Measurements from ENCODE around the gene RUNDC1.
A peak's percentile ranks its signal among the peaks of the same experiment; 100 is the strongest.

Gene RUNDC1

DNA sequence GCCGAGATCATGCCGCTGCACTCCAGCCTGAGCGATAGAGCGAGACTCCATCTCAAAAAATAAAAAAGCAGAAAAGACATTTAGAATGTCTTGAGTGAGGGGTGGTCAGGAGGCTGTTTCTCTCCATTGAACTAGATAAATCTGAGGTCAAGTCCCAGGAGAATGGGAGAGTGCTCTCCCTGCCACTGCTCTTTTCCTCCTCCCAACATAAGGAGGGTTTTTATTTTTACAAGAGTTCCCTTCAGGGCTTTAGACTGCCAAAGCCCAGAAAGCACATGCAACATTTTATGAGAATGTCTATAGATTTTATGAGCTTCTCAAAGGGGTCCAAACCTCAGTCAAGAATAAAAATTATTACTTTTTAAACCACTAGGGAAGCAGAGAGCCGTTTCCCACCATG, 46.2 kb downstream of the RUNDC1 start:
- Histone ChIP-seq H4K91ac (ENCODE audit: low read depth, low read length) (no peak overlapping the region), H4K12ac (ENCODE audit: low read depth, low read length) (no peak overlapping the region), H2AK5ac (ENCODE audit: low read length) (no peak overlapping the region), H3K14ac (ENCODE audit: low read length) (no peak overlapping the region), H3K23ac (ENCODE audit: low read length) (no peak overlapping the region), H3K79me2 (ENCODE audit: control insufficient read depth, insufficient read depth, low read length, poor library complexity) (peaks cover 5% of the 10 kb centered on the region), H3K79me1 (ENCODE audit: low read length) (peaks cover 7% of the 10 kb centered on the region), H3K27me3 (ENCODE audit: insufficient read depth, low read length) (no peaks in the 10 kb centered on the region), H2AFZ (ENCODE audit: insufficient read depth, low read length, poor library complexity) (no peak overlapping the region), H3K36me3 (ENCODE audit: control insufficient read depth in 1 of 2, insufficient read depth in 2 of 2, low read length in 2 of 2) (no peaks in the 10 kb centered on the region), H4K8ac (ENCODE audit: low read depth, low read length) (no peak overlapping the region), H3K27ac (ENCODE audit: low read depth, low read length) (no peak overlapping the region), H3K4me3 (ENCODE audit: low read depth, low read length) (no peak overlapping the region), H3K4me2 (ENCODE audit: low read length) (no peak overlapping the region), H3K4ac (ENCODE audit: low read depth, low read length) (no peak overlapping the region), H3K9ac (ENCODE audit: low read length) (no peak overlapping the region), H2BK12ac (ENCODE audit: low read length) (no peak overlapping the region), H3K4me1 (ENCODE audit: control insufficient read depth in 1 of 2, insufficient read depth in 2 of 2, low read length in 2 of 2) (peaks cover 0 to 6% of the 10 kb centered on the region in 2 experiments), H2BK5ac (ENCODE audit: low read depth, low read length, poor library complexity) (no peak overlapping the region), H3K18ac (ENCODE audit: low read length) (no peak overlapping the region), H2BK120ac (ENCODE audit: insufficient read depth, low read length, poor library complexity) (no peak overlapping the region), H3K9me3 (ENCODE audit: insufficient read depth, low read depth, low read length) (peaks cover 2% of the 10 kb centered on the region)
- no CpG with 5 or more reads among the region's 5 CpGs for WGBS (ENCODE audit: extremely low coverage, insufficient coverage, insufficient read length)
- no peak for DNase-seq

DNA sequence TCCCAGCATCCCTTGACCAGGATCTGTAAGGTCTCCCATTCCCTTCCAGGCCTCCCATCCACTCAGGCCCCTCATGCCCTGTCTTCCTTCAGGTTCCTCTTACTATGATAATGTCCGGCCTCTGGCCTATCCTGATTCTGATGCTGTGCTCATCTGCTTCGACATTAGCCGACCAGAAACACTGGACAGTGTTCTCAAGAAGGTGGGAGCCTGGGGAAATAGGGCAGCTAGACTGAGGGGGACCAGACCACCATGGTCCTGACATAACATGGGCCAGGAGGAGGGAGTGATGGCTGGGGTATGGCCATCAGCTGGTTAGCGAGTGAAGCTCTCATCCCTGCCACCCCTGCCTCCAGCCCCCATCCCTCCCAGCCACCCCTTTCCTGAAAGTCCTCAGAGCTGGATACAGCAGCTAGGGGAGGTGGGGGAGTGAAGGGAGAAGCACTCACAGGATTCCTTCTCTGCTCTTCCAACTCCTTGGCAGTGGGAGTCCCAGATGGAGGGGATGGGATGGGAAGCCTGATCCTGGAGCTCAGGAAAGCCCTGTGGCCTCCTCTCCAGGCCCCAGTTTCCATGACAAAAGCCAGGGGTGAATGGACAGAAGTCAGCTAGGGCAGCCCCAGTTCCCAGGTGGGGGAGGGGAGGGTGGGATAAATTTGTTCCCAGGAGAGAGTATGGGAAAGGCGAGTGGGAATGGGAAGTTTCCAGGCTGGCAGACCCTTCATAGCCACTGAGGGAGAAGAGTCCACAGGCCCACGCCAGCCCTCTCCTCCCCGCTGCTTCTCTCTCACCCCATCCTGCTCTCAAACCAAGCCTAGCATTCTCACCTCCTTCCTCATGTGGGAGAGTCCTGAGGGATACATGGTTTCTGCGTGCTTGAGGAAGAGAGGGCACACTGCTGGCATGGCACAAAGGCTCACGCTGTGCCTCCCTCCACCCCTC, 47.0 kb downstream of the RUNDC1 start:
- WGBS (ENCODE audit: extremely low coverage, insufficient coverage, insufficient read length): no CpG with 5 or more reads among the region's 9 CpGs
- Histone ChIP-seq H3K79me2 (ENCODE audit: control insufficient read depth, insufficient read depth, low read length, poor library complexity) (no peaks in the 10 kb centered on the region), H3K23ac (ENCODE audit: low read length) (no peak overlapping the region), H3K4me3 (ENCODE audit: low read depth, low read length) (no peak overlapping the region), H2BK120ac (ENCODE audit: insufficient read depth, low read length, poor library complexity) (no peak overlapping the region), H3K79me1 (ENCODE audit: low read length) (peaks cover 2% of the 10 kb centered on the region), H4K91ac (ENCODE audit: low read depth, low read length) (no peak overlapping the region), H2AK5ac (ENCODE audit: low read length) (no peak overlapping the region), H3K4ac (ENCODE audit: low read depth, low read length) (no peak overlapping the region), H2AFZ (ENCODE audit: insufficient read depth, low read length, poor library complexity) (no peak overlapping the region), H2BK12ac (ENCODE audit: low read length) (no peak overlapping the region), H3K4me2 (ENCODE audit: low read length) (no peak overlapping the region), H3K27ac (ENCODE audit: low read depth, low read length) (no peak overlapping the region), H3K4me1 (ENCODE audit: control insufficient read depth in 1 of 2, insufficient read depth in 2 of 2, low read length in 2 of 2) (peaks cover 0 to 6% of the 10 kb centered on the region in 2 experiments), H3K9ac (ENCODE audit: low read length) (no peak overlapping the region), H3K36me3 (ENCODE audit: control insufficient read depth in 1 of 2, insufficient read depth in 2 of 2, low read length in 2 of 2) (no peaks in the 10 kb centered on the region), H3K9me3 (ENCODE audit: insufficient read depth, low read depth, low read length) (no peaks in the 10 kb centered on the region), H4K8ac (ENCODE audit: low read depth, low read length) (no peak overlapping the region), H3K14ac (ENCODE audit: low read length) (no peak overlapping the region), H2BK5ac (ENCODE audit: low read depth, low read length, poor library complexity) (no peak overlapping the region), H3K18ac (ENCODE audit: low read length) (no peak overlapping the region), H4K12ac (ENCODE audit: low read depth, low read length) (no peak overlapping the region), H3K27me3 (ENCODE audit: insufficient read depth, low read length) (no peaks in the 10 kb centered on the region)
- DNase-seq: no peak

DNA sequence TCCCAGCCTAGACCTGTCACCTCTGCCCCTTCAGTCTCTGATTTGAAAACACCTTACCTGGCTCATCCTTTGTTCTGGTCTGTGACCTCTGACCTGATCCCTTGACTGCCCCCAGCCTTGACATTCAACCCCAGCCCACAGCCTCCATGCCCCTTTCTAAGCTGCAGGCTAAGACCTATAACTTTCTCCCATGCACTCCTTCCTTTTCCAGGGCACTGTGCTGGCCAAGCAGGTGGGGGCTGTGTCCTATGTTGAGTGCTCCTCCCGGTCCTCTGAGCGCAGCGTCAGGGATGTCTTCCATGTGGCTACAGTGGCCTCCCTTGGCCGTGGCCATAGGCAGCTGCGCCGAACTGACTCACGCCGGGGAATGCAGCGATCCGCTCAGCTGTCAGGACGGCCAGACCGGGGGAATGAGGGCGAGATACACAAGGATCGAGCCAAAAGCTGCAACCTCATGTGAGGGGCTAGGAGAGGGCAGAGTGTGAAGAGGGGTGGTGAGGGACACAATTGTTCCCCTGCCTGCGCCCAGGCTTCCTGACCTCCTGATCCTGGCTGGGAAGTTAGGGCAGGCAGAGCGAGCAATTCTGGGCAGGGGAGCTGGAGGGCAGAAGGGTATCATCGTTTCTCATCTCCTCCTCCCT, 48.0 kb downstream of the RUNDC1 start:
- peaks cover 0 to 6% of the 10 kb centered on the region in 2 experiments for H3K4me1 ChIP-seq (ENCODE audit: control insufficient read depth in 1 of 2, insufficient read depth in 2 of 2, low read length in 2 of 2)
- H3K27me3 ChIP-seq (ENCODE audit: insufficient read depth, low read length): no peaks in the 10 kb centered on the region
- H3K4me2 ChIP-seq (ENCODE audit: low read length): no peak overlapping the region
- H3K79me1 ChIP-seq (ENCODE audit: low read length): peaks cover 2% of the 10 kb centered on the region
- no peak overlapping the region for H3K4me3 ChIP-seq (ENCODE audit: low read depth, low read length)
- H3K36me3 ChIP-seq (ENCODE audit: control insufficient read depth in 1 of 2, insufficient read depth in 2 of 2, low read length in 2 of 2): no peaks in the 10 kb centered on the region
- no peak overlapping the region for H3K4ac ChIP-seq (ENCODE audit: low read depth, low read length)
- no peak overlapping the region for H4K8ac ChIP-seq (ENCODE audit: low read depth, low read length)
- no peak overlapping the region for H2AK5ac ChIP-seq (ENCODE audit: low read length)
- H3K79me2 ChIP-seq (ENCODE audit: control insufficient read depth, insufficient read depth, low read length, poor library complexity): no peaks in the 10 kb centered on the region
- H2AFZ ChIP-seq (ENCODE audit: insufficient read depth, low read length, poor library complexity): no peak overlapping the region
- H3K9ac ChIP-seq (ENCODE audit: low read length): no peak overlapping the region
- no peak overlapping the region for H4K12ac ChIP-seq (ENCODE audit: low read depth, low read length)
- H3K14ac ChIP-seq (ENCODE audit: low read length): no peak overlapping the region
- no peak overlapping the region for H3K27ac ChIP-seq (ENCODE audit: low read depth, low read length)
- no peaks in the 10 kb centered on the region for H3K9me3 ChIP-seq (ENCODE audit: insufficient read depth, low read depth, low read length)
- H3K18ac ChIP-seq (ENCODE audit: low read length): no peak overlapping the region
- WGBS (ENCODE audit: extremely low coverage, insufficient coverage, insufficient read length): no CpG with 5 or more reads among the region's 17 CpGs
- H2BK5ac ChIP-seq (ENCODE audit: low read depth, low read length, poor library complexity): no peak overlapping the region
- DNase-seq: peak; percentile 83 to 88
- H2BK120ac ChIP-seq (ENCODE audit: insufficient read depth, low read length, poor library complexity): no peak overlapping the region
- no peak overlapping the region for H4K91ac ChIP-seq (ENCODE audit: low read depth, low read length)
- H3K23ac ChIP-seq (ENCODE audit: low read length): no peak overlapping the region
- no peak overlapping the region for H2BK12ac ChIP-seq (ENCODE audit: low read length)

DNA sequence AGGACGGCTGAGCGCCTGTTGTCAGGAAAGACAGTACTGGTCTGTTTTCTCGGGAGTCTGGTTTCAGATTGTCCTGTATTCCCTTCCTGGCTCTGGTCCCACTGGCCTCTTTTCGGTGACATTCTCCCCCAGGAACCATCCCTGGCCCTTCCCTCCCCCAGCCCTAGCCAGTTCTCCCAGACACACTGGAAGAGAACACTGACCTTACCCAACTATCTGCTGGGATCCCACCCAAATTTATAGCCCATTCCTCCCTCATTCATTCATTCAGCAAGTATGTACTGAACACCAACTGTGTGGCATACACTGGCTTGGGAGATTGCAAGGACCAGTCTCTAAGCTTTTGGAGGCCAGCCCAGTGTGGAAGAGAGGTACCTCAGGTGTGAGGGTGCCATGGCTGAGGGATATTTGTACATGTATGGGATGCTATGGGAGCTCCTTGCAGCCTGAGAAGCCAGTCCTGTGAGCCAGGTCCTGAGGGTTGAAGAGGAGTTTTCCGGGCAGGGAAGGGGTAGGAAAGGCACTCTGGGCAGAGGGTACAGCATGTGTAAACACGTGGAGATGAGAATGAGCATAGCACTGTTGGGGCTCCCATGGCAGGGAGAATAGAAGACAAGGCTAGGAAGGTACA, 49.9 kb downstream of the RUNDC1 start:
- Histone ChIP-seq H4K12ac (ENCODE audit: low read depth, low read length) (no peak overlapping the region), H2AK5ac (ENCODE audit: low read length) (no peak overlapping the region), H2BK5ac (ENCODE audit: low read depth, low read length, poor library complexity) (no peak overlapping the region), H4K91ac (ENCODE audit: low read depth, low read length) (no peak overlapping the region), H3K4me1 (ENCODE audit: control insufficient read depth in 1 of 2, insufficient read depth in 2 of 2, low read length in 2 of 2) (peaks cover 8 to 15% of the 10 kb centered on the region in 2 experiments), H3K9ac (ENCODE audit: low read length) (no peak overlapping the region), H3K23ac (ENCODE audit: low read length) (no peak overlapping the region), H3K4me2 (ENCODE audit: low read length) (no peak overlapping the region), H2AFZ (ENCODE audit: insufficient read depth, low read length, poor library complexity) (no peak overlapping the region), H2BK12ac (ENCODE audit: low read length) (no peak overlapping the region), H3K18ac (ENCODE audit: low read length) (no peak overlapping the region), H4K8ac (ENCODE audit: low read depth, low read length) (no peak overlapping the region), H3K4ac (ENCODE audit: low read depth, low read length) (no peak overlapping the region), H3K79me1 (ENCODE audit: low read length) (no peaks in the 10 kb centered on the region), H2BK120ac (ENCODE audit: insufficient read depth, low read length, poor library complexity) (no peak overlapping the region), H3K14ac (ENCODE audit: low read length) (no peak overlapping the region), H3K4me3 (ENCODE audit: low read depth, low read length) (no peak overlapping the region), H3K27me3 (ENCODE audit: insufficient read depth, low read length) (no peaks in the 10 kb centered on the region), H3K9me3 (ENCODE audit: insufficient read depth, low read depth, low read length) (no peaks in the 10 kb centered on the region), H3K36me3 (ENCODE audit: control insufficient read depth in 1 of 2, insufficient read depth in 2 of 2, low read length in 2 of 2) (no peaks in the 10 kb centered on the region), H3K27ac (ENCODE audit: low read depth, low read length) (no peak overlapping the region), H3K79me2 (ENCODE audit: control insufficient read depth, insufficient read depth, low read length, poor library complexity) (no peaks in the 10 kb centered on the region)
- WGBS (ENCODE audit: extremely low coverage, insufficient coverage, insufficient read length): no CpG with 5 or more reads among the region's 6 CpGs
- DNase-seq: no peak

Data from trophoblast cell (in vitro differentiated cells and primary cell).